ENCODE measurements around the gene HYAL4.
A peak's percentile ranks its signal among the peaks of the same experiment; 100 is the strongest.

The HYAL4 gene, protein sequence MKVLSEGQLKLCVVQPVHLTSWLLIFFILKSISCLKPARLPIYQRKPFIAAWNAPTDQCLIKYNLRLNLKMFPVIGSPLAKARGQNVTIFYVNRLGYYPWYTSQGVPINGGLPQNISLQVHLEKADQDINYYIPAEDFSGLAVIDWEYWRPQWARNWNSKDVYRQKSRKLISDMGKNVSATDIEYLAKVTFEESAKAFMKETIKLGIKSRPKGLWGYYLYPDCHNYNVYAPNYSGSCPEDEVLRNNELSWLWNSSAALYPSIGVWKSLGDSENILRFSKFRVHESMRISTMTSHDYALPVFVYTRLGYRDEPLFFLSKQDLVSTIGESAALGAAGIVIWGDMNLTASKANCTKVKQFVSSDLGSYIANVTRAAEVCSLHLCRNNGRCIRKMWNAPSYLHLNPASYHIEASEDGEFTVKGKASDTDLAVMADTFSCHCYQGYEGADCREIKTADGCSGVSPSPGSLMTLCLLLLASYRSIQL

GRCh38 chr7:123844712-123845219 lies at the start of gene HYAL4:
Gene HYAL4, plus strand, starts transcription at chr7:123845169. Its CDS starts 23,105 bp downstream, at chr7:123868274.
- TF ChIP-seq, protein P1, sequence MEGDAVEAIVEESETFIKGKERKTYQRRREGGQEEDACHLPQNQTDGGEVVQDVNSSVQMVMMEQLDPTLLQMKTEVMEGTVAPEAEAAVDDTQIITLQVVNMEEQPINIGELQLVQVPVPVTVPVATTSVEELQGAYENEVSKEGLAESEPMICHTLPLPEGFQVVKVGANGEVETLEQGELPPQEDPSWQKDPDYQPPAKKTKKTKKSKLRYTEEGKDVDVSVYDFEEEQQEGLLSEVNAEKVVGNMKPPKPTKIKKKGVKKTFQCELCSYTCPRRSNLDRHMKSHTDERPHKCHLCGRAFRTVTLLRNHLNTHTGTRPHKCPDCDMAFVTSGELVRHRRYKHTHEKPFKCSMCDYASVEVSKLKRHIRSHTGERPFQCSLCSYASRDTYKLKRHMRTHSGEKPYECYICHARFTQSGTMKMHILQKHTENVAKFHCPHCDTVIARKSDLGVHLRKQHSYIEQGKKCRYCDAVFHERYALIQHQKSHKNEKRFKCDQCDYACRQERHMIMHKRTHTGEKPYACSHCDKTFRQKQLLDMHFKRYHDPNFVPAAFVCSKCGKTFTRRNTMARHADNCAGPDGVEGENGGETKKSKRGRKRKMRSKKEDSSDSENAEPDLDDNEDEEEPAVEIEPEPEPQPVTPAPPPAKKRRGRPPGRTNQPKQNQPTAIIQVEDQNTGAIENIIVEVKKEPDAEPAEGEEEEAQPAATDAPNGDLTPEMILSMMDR (conservative IDR thresholded peaks at IDR 0.05): no peak
- H3K27ac ChIP-seq: peak within 1 kb of the TSS; percentile 16

DNA sequence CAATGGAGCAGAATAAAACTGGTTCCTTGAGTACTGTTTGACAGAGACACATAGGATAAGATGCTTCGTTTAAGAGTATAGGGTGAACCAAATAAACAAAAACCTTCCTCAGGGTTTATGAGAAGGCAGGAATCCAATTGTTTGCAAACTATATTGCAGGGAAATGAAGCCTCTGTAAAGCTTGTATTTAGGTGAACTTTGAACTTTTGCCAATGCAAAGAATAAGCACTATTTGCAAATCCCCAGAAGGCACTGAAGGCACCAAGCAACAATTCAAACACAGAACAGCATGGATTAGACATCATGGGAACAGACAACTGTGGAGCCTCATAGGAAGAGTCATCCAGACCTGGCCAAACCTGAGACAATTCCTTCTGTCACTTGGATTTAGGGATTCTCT lies 49.1 kb upstream of the HYAL4 start:
- no peak overlapping the region for H3K27ac ChIP-seq
- TF ChIP-seq, protein P1 (conservative IDR thresholded peaks at IDR 0.05): no peak
- no peak for TF ChIP-seq ZFX (IDR thresholded peaks at IDR 0.05)

DNA sequence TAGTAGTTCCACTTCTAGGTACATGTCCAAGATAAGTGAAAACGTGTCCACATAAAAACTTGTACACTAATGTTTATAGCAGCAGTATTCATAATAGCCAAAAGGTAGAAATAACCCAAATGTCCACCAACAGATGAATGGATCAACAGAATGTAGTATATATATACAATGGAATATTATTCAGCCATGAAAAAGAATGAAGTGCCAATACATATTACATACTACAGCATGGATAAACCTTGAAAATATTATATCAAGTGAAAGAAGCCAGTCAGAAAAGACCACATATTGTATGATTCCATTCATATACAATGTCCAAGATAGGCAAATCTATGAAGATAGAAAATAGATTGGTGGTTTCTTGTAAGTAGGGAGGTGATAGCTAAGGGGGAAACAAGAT lies 48.4 kb upstream of the HYAL4 start:
- no peak overlapping the region for H3K27ac ChIP-seq
- TF ChIP-seq ZFX (IDR thresholded peaks at IDR 0.05): no peak
- TF ChIP-seq, protein P1 (conservative IDR thresholded peaks at IDR 0.05): no peak

- TF ChIP-seq ZFX (IDR thresholded peaks at IDR 0.05): no peak
- TF ChIP-seq, protein P1 (conservative IDR thresholded peaks at IDR 0.05): peak; percentile 84
These were observed 47.1 kb upstream of the HYAL4 start for GRCh38 chr7:123797673-123798531.

GRCh38 chr7:123798532-123799188 lies 46.3 kb upstream of the HYAL4 start:
- H3K27ac ChIP-seq: no peak overlapping the region
- TF ChIP-seq, protein P1 (conservative IDR thresholded peaks at IDR 0.05): no peak
- TF ChIP-seq ZFX (IDR thresholded peaks at IDR 0.05): no peak

More at GRCh38 chr7:123797673-123798531, 47.1 kb upstream of the HYAL4 start:
- H3K27ac ChIP-seq: no peak overlapping the region

GRCh38 chr7:123802249-123802648 lies 42.7 kb upstream of the HYAL4 start:
- TF ChIP-seq ZFX (IDR thresholded peaks at IDR 0.05): no peak
- TF ChIP-seq, protein P1 (conservative IDR thresholded peaks at IDR 0.05): no peak
- H3K27ac ChIP-seq: no peak overlapping the region
